Gastroesophageal sphincter (tissue), 4 donors: Measurements from ENCODE around the gene FXR2. TPM values are rescaled to one million over a fixed set of nuclear protein-coding genes. Genes with fewer than 3 reads are reported as not detected.

ENCODE experiments used
- ATAC-seq: fragments of 150-250 bp; one replicate; pipeline ENCODE4 v1.9.1; 2016; ENCODE audit warnings: mild to moderate bottlenecking, moderate library complexity
- H3K27ac ChIP-seq, 4 donors: fragments of 200-600 bp; sonication (generic) in 3 of 4; 1 replicate in 3 of 4; 2 replicates in 1 of 4; pipeline ENCODE4 v1.5.1; 2016 to 2019
- H3K27me3 ChIP-seq: fragments of 200-600 bp; sonication (generic); one replicate; pipeline ENCODE4 v1.5.1; 2019
- H3K36me3 ChIP-seq, 2 donors: fragments of 200-600 bp; sonication (generic); one replicate each; pipeline ENCODE4 v1.5.1; 2019; ENCODE audit warnings: control low read depth in 1 of 2
- H3K4me1 ChIP-seq, 3 donors: fragments of 200-600 bp; sonication (generic); 1 replicate in 2 of 3; 2 replicates in 1 of 3; pipeline ENCODE4 v1.5.1; 2016 to 2019; ENCODE audit warnings: control low read depth in 2 of 3
- H3K4me3 ChIP-seq, 2 donors: fragments of 200-600 bp; sonication (generic); one replicate each; pipeline ENCODE4 v1.5.1; 2019; ENCODE audit warnings: mild to moderate bottlenecking in 1 of 2, moderate library complexity in 1 of 2
- H3K9me3 ChIP-seq, 3 donors: fragments of 200-600 bp; sonication (generic); one replicate each; pipeline ENCODE4 v1.5.1; 2017 to 2019; ENCODE audit warnings: control low read depth in 2 of 3
- CTCF ChIP-seq, 4 experiments: fragments of 200-600 bp in 2 of 4; fragments of 450-650 bp in 2 of 4; sonication (generic) in 1 of 4; IDR thresholded peaks; one replicate each; pipeline ENCODE4 v1.5.1; 2017 to 2019; ENCODE audit warnings: antibody characterized with exemption in 4 of 4, mild to moderate bottlenecking in 2 of 4, moderate library complexity in 2 of 4
- EP300 ChIP-seq: sonication (generic); formaldehyde crosslinking; IDR thresholded peaks from one replicate; pipeline ENCODE4 v1.6.1; 2017; ENCODE audit warnings: antibody characterized with exemption, mild to moderate bottlenecking
- POLR2A ChIP-seq, 2 donors: fragments of 450-650 bp; IDR thresholded peaks; one replicate each; pipeline ENCODE4 v1.6.1; 2017; ENCODE audit warnings: antibody characterized with exemption in 2 of 2, mild to moderate bottlenecking in 2 of 2, moderate library complexity in 1 of 2
- POLR2AphosphoS5 ChIP-seq: sonication (generic); formaldehyde crosslinking; IDR thresholded peaks from one replicate; pipeline ENCODE4 v1.6.1; 2017; ENCODE audit warnings: antibody characterized with exemption
- WGBS, 2 donors: methylation state at CpG; one replicate each; pipeline ENCODE4 v1.1.5; 2018; ENCODE audit warnings: low coverage in 1 of 2; 5-methylcytosine and 5-hydroxymethylcytosine counted together
- total RNA-seq, 4 donors: library from RNA; depleted of rRNA; stranded (reverse); fragments of >200 nt; gene quantifications; one replicate each; pipeline ENCODE4 v1.1.0, GENCODE V29; 2016

FXR2 gene
- total RNA-seq, 4 donors from 2014 or later, result 39.3 to 54.6 (median 47.4) TPM

DNA sequence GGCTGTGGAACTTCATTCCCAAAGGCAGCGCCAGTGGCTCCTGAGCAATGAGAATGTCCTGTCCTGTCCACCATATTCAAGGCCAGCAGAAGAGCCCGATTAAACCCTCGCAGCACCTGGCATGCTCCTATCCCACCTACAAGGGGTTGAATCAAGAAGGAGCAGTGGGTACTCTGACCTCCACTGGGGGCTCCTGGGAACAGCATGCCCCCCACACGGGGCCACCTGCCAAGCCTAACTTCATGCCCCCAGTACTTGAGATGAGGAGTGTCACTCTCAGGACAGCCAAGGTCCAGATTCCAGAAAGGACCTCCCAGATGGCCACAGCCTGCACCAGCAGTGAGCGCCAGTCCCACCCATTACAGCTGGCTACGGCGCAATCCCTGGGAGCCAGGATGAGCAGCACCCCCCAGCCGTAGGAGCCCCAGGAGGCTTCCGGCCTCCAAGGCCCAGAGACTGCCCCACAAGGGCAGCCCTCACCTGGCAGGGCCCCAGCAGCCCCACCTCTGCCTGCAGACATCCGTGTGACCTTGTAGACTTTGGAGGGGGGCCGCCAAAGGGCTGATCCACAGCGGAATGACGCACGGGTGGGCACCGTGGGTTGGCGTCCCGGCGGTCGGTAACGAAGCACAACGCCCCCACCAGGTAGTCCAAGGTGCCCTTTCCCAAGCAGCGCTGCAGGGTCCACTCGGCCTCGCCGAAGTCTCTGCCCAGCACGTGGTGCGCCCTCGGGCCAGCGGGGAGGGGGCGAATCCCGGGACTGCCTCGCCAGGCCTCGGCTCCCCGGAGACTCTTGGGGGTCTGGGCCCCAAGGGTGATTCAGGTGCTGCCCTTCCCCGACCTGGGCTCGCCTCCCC, 32.1 kb downstream of the FXR2 start:
- no peak for ATAC-seq
- Histone ChIP-seq H3K27ac (peak overlapping the region; percentile 57 to 95 (median 93)), H3K4me1 (peaks cover 2 to 88% (median 36%) of the 10 kb centered on the region in 3 donors), H3K4me3 (peak overlapping the region; percentile 8 to 64), H3K9me3 (no peaks in the 10 kb centered on the region), H3K27me3 (no peaks in the 10 kb centered on the region), H3K36me3 (peaks cover 0 to 34% of the 10 kb centered on the region in 2 donors)
- TF ChIP-seq EP300 (no peak), POLR2AphosphoS5 (no peak), CTCF (IDR thresholded peaks at IDR 0.05) (peak in 1 of 4 experiments; percentile 2), POLR2A (IDR thresholded peaks at IDR 0.05) (no peak)
- WGBS, 2 donors, result no CpG with 5 or more reads among the region's 36 CpGs

DNA sequence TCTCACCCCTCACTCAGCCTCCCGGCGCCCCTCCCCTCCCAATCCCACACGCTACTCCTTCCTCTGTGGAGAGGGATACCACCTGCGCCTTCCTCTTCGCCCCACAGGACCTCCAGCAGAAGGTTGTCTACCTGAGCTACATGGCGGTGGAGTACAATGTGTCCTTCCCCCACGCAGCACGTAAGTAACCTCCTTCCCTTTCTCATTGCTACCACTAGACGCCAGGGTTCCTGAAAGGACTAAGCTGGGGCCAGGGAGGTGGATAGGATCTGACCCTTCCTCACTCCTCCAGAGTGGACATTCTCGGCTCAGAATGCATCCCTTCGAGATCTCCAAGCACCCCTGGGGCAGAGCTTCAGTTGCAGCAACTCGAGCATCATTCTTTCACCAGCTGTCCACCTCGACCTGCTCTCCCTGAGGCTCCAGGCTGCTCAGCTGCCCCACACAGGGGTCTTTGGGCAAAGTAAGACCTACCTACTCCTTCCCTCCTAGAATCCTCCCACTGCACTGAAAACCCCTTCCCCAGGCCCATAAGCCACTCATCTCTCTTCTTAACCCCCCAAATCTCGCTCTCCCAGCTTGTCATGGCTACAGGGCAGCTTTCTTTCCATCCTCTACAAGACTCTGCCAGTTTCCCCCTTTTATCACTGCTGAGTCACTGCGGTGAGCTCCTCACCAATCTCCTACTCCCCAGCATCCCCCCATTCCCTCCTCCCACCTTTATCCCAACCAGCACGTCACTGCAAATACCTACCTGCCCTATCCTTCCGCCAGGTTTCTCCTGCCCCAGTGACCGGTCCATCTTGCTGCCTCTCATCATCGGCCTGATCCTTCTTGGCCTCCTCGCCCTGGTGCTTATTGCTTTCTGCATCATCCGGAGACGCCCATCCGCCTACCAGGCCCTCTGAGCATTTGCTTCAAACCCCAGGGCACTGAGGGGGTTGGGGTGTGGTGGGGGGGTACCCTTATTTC, 33.8 kb downstream of the FXR2 start:
- H3K9me3 ChIP-seq, result no peaks in the 10 kb centered on the region
- TF ChIP-seq EP300, result no peak
- TF ChIP-seq POLR2A (IDR thresholded peaks at IDR 0.05), result no peak
- TF ChIP-seq POLR2AphosphoS5, result no peak
- TF ChIP-seq CTCF (IDR thresholded peaks at IDR 0.05), result no peak
- 71 to 76% methylated on average over 15 to 16 of the region's 23 CpGs for WGBS, 2 donors
- peak overlapping the region in 3 of 4 donors; percentile 92 to 95 (median 94) for H3K27ac ChIP-seq
- no peak for ATAC-seq
- peak overlapping the region in 1 of 2 donors; percentile 64 for H3K4me3 ChIP-seq
- H3K36me3 ChIP-seq, result peaks cover 0 to 34% of the 10 kb centered on the region in 2 donors
- H3K27me3 ChIP-seq, result no peaks in the 10 kb centered on the region
- H3K4me1 ChIP-seq, result peaks cover 2 to 92% (median 32%) of the 10 kb centered on the region in 3 donors

- ATAC-seq, result no peak
- no peak for TF ChIP-seq CTCF (IDR thresholded peaks at IDR 0.05)
- no peak for TF ChIP-seq POLR2A (IDR thresholded peaks at IDR 0.05)
- no peak for TF ChIP-seq POLR2AphosphoS5
- no peak for TF ChIP-seq EP300
- 76 to 91% methylated on average over 4 to 6 of the region's 12 CpGs for WGBS, 2 donors
- Histone ChIP-seq H3K9me3 (no peaks in the 10 kb centered on the region), H3K27ac (peak overlapping the region; percentile 26 to 94 (median 84)), H3K4me3 (peak overlapping the region in 1 of 2 donors; percentile 64), H3K4me1 (peaks cover 2 to 92% (median 39%) of the 10 kb centered on the region in 3 donors), H3K27me3 (no peaks in the 10 kb centered on the region), H3K36me3 (peaks cover 0 to 41% of the 10 kb centered on the region in 2 donors)
These were observed 34.7 kb downstream of the FXR2 start for GRCh38 chr17:7579834-7580603.

DNA sequence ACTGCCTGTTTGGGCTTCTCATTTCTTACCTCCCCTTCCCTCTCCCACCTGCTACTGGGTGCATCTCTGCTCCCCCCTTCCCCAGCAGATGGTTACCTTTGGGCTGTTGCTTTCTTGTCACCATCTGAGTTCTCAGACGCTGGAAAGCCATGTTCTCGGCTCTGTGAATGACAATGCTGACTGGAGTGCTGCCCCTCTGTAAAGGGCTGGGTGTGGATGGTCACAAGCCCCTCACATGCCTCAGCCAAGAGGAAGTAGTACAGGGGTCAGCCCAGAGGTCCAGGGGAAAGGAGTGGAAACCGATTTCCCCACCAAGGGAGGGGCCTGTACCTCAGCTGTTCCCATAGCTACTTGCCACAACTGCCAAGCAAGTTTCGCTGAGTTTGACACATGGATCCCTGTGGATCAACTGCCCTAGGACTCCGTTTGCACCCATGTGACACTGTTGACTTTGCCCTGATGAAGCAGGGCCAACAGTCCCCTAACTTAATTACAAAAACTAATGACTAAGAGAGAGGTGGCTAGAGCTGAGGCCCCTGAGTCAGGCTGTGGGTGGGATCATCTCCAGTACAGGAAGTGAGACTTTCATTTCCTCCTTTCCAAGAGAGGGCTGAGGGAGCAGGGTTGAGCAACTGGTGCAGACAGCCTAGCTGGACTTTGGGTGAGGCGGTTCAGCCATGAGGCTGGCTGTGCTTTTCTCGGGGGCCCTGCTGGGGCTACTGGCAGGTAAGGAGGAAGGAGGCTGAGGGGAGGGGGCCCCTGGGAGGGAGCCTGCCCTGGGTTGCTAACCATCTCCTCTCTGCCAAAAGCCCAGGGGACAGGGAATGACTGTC, 35.5 kb downstream of the FXR2 start, which contains the start of gene CD68:
Gene CD68, plus strand, starts transcription at position 638 of the 833 bp plus-strand sequence. Its CDS starts 40 bp downstream, at position 678.
- Histone ChIP-seq H3K4me1 (peaks cover 2 to 92% (median 39%) of the 10 kb centered on the region in 3 donors), H3K36me3 (peaks cover 0 to 49% of the 10 kb centered on the region in 2 donors), H3K27ac (peak within 1 kb of the TSS; percentile 26 to 94 (median 84)), H3K27me3 (no peaks in the 10 kb centered on the region), H3K4me3 (peak within 1 kb of the TSS in 1 of 2 donors; percentile 64), H3K9me3 (no peaks in the 10 kb centered on the region)
- peak; percentile 65 for ATAC-seq
- TF ChIP-seq POLR2AphosphoS5 (peak; percentile 89), EP300 (no peak), CTCF (IDR thresholded peaks at IDR 0.05) (no peak), POLR2A (IDR thresholded peaks at IDR 0.05) (peak; percentile 49 to 53)
- 0% methylated on average over 1 of the region's 7 CpGs; no CpG with 5 or more reads in 1 of the 2 donors for WGBS, 2 donors
